ENCODE measurements around the gene BDH1.
"Not testable (repeated sequence)": the region's sequence is repeated elsewhere in the genome, so short reads cannot be mapped to it uniquely, and the experiment has no call there.

BDH1 gene

GRCh38 chr3:197555281-197556261, at the start of gene BDH1:
BDH1 (minus strand) TSS chr3:197555968; CDS start chr3:197546443, 9,525 bp downstream.
- DNase-seq: peak; percentile 10

DNA sequence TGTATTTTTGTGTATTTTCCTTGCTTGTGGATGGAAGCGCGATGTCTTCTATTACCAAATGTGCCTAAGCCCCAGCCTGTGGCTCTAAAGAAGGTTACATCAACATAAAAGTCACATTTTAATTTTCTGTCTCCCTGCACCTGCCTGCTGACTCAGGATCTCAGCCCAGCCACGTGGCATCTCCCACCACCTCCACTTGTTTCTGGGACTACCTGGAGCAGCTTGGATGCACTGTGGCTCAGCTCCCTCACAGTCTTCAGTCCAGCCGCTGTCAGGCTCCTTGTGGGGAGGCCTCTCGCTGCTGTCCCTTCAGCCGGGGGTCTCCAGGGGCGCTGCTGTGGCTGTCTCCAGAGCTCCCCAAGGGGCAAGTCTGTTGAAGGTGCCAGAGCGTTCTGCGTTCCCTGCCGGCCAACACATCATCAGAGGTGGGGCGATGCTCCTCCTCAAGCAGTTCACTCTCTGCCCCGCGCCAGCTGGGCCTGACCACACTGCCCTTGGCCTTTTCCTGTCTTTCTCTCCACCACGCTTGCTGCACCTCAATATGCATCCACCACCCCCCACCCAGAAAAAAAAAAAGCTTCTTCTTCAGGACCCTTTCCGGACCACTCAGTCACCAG, 47.7 kb upstream of the BDH1 start:
- DNase-seq: no peak

DNA sequence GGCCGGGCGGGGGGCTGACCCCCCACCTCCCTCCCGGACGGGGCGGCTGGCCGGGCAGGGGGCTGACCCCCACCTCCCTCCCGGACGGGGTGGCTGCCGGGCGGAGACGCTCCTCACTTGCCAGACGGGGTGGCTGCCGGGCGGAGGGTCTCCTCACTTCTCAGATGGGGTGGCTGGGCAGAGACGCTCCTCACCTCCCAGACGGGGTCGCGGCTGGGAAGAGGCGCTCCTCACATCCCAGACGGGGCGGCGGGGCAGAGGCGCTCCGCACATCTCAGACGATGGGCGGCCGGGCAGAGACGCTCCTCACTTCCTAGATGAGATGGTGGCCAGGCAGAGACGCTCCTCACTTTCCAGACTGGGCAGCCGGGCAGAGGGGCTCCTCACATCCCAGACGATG, 46.6 kb upstream of the BDH1 start:
- not testable (repeated sequence) for DNase-seq

DNA sequence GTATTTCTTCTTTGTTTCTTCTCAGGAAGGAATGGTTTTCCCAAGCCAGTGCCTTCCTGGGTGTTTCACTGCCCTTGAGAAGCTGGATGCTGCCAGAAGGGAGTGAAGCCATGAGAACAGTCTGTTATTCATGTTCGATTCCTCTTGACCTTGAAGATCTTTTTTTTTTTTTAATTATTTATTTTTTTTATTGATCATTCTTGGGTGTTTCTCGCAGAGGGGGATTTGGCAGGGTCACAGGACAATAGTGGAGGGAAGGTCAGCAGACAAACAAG, 45.7 kb upstream of the BDH1 start:
- DNase-seq: not testable (repeated sequence)

- peak; percentile 9 for DNase-seq
Measured at GRCh38 chr3:197600796-197601565, 45.2 kb upstream of the BDH1 start.

DNA sequence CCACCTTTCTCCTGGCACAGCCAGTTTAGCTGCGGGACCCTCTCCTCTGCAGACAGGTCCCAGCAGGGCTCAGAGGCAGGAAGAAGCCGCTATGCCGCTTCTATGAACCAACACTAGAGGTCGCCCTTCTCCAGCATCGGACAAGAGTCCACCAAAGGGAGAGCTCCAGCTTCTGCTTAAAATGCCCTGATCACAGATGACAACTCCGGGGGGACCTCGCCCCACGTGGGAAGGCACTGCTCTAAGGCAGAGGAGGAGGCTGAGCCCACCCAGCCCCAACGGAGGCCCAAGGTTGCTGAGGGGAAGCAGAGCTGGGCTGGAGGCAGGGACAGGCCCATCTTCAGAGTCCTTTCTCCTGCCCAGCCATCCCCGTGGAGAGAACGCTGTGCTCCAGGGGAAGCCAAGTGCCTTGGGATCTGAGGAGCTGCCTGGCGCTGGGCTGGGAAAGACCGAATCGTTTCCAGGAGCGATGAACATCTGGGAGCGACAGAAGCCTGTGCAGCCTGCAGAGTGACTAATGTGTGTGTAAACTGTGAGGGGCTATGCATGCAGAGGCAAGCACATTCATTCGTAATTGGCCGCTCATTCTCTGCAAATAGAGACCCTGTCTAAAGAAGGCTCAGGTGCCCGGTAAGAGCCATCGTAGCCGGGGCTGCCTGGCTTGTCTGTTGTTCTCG, 43.5 kb upstream of the BDH1 start:
- peak; percentile 66 for DNase-seq

GRCh38 chr3:197598404-197598980, 42.7 kb upstream of the BDH1 start:
- no peak for DNase-seq

GRCh38 chr3:197597335-197597734, 41.6 kb upstream of the BDH1 start:
- no peak for DNase-seq

- no peak for DNase-seq
Measured at GRCh38 chr3:197595470-197596185, 39.9 kb upstream of the BDH1 start.

DNA sequence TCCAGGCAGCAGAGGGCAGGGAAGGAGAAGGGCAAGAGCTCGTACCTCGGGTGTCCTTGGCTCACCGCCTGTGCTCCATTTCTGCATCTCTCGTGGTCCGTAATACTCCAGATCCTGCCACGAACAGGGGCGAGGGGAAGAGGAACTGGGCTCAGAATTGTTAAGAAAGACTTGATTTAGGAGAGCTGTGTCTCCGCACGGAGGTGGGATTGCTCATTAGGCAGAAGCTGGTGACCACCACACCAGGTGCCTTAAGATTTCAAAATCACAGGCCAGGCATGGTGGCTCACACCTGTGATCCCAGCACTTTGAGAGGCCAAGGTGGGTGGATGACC, 37.2 kb upstream of the BDH1 start:
- no peak for DNase-seq

DNA sequence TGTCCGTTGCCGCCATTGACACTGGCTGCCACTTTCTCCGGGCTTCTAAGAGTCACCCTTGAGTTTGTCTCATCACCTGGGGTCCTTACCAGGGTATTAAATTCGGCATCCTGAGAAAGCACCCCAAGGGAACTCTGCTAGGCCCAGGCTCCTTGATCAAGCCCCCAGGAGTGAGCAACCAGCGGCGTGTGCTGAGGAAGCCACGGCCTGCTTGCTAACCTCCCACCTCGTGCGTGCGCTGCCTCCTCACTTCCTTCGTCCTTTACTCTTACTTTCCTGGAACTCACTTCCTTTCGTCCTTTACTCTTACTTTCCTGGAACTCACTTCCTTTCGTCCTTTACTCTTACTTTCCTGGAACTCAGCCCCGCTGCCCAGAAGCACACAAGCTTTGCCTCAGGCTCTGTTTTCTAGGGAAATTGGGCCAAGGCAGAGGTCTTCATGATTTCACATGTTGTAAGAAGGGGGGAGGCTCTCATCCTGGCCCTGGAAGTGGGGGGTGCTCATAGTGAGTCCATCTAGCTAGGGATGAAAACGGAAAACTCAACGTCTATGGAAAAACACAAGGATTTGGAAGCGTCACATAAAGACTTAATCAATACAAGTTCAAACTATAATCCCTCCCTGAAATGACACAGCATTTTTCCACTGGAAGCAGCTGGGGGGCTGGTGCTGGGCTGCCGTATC, 36.7 kb upstream of the BDH1 start:
- DNase-seq: no peak

GRCh38 chr3:197591816-197592215, 36.0 kb upstream of the BDH1 start:
- DNase-seq: no peak

DNA sequence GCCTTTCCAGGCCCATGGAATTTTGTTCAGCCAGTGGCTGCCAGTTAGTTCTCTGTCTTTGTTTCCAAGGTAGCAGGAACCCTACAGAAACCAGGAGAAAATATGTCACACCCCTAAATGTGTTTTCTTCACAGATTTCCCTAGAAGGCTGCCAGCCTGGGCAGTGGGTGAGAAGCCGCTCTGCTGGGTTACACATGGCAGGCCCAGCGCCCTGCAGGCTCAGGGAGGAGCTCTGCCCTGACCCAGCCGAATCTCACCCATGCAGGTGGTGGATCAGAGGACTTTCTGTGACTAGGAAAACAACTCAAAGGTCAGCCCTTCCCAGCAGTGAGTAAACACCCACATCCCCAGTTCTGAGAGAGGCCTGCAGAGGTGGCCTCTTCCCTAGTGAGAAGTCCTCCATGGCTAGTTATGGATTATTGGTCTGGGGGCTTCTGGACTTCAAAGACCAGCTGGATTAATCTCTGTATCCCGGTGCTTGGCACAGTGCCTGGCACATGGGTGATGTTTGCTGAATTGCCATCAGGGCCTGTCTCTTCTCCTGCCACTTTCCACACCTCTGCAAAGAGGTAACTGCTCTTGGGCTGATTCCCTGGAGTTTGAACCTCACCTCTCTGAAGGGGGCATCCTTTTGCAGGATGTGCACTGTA, 34.7 kb upstream of the BDH1 start:
- DNase-seq: no peak

DNA sequence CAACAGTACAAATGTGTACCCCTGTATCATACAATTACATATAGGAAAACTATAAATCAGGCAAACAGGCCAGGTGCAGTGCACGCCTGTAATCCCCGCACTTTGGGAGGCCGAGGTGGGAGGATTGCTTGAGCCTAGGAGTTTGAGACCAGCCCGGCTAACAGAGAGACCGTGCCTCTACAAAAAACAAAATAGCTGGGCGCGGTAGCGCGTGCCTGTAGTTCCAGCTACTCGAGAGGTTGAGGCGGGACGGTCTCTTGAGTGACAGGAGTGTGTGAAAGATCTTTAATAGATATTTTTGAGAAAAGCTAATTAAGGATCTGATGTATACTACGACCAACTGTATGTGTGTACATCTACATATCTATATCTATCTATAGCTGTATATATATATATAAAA, 33.8 kb upstream of the BDH1 start:
- no peak for DNase-seq

DNA sequence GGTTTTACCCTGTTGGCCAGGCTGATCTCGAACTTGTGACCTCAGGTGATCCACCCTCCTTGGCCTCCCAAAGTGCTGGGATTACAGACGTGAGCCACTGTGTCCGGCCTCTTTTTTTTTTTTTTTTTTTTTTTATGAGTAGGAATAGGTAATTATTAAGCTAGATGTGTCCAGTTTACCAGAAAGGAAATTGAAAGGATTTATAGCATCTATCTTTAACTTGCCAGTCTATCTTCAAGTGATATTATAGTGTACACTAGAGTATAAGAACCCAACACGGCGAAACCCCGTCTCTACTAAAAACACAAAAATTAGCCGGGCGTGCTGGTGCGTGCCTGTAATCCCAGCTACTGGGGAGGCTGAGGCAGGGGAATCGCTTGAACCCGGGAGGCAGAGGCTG, 31.0 kb upstream of the BDH1 start:
- DNase-seq: not testable (repeated sequence)

GRCh38 chr3:197586181-197586580, 30.4 kb upstream of the BDH1 start:
- no peak for DNase-seq

GRCh38 chr3:197584733-197585132, 29.0 kb upstream of the BDH1 start:
- DNase-seq: no peak

GRCh38 chr3:197583371-197583770, 27.6 kb upstream of the BDH1 start:
- DNase-seq: no peak

DNA sequence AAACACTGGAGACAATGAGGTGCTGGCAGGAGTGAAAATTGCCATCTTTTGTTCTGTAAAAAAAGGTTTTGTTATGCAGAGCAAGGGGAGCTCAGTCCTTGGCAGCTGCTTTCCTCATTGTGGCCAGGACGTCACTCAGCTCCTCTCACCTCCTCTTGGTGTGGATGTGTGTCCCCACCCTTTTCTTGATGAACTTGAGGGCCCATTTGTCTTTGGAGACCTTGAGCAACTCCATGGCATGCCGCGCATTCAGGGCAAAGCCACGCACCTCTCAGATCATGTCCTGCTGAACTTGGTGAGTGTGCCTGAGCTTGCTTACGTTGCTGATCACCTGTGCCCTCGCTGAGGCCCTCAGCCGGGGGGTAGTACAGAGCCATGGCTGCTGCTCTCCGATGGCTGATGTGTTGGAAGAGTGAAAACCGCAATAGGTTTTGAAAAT, 24.5 kb upstream of the BDH1 start:
- DNase-seq: no peak

- no peak for DNase-seq
Measured at GRCh38 chr3:197578376-197578775, 22.6 kb upstream of the BDH1 start.

Data from fibroblast of skin of right quadriceps (primary cell).